Measurements from ENCODE around the gene CWC15.

The CWC15 gene

GRCh38 chr11:94954753-94955152 is 18.6 kb downstream of the CWC15 start:
- no peak overlapping the region for H3K27ac ChIP-seq
- TF ChIP-seq CTCF (IDR thresholded peaks at IDR 0.05) (no peak), ZFX (IDR thresholded peaks at IDR 0.05; ENCODE audit: borderline replicate concordance) (no peak)

GRCh38 chr11:94948070-94948617 is 25.2 kb downstream of the CWC15 start:
- H3K27ac ChIP-seq = no peak overlapping the region

GRCh38 chr11:94946812-94947211 is 26.5 kb downstream of the CWC15 start:
- no peak overlapping the region for H3K27ac ChIP-seq
- TF ChIP-seq ZFX (IDR thresholded peaks at IDR 0.05; ENCODE audit: borderline replicate concordance) = no peak
- TF ChIP-seq CTCF (IDR thresholded peaks at IDR 0.05) = no peak

More at GRCh38 chr11:94948070-94948617, 25.2 kb downstream of the CWC15 start:
- TF ChIP-seq CTCF (IDR thresholded peaks at IDR 0.05) = no peak
- TF ChIP-seq ZFX (IDR thresholded peaks at IDR 0.05; ENCODE audit: borderline replicate concordance) = no peak

- no peak overlapping the region for H3K27ac ChIP-seq
- no peak for TF ChIP-seq ZFX (IDR thresholded peaks at IDR 0.05; ENCODE audit: borderline replicate concordance)
Observed at GRCh38 chr11:94941131-94941530, 32.2 kb downstream of the CWC15 start.

- TF ChIP-seq ZFX (IDR thresholded peaks at IDR 0.05; ENCODE audit: borderline replicate concordance) (no peak), CTCF (IDR thresholded peaks at IDR 0.05) (no peak)
Observed at GRCh38 chr11:94939346-94939745, 34.0 kb downstream of the CWC15 start.

GRCh38 chr11:94938095-94939055 is 35.0 kb downstream of the CWC15 start:
- H3K27ac ChIP-seq = no peak overlapping the region
- TF ChIP-seq CTCF (IDR thresholded peaks at IDR 0.05) (no peak), ZFX (IDR thresholded peaks at IDR 0.05; ENCODE audit: borderline replicate concordance) (no peak)

More at GRCh38 chr11:94939346-94939745, 34.0 kb downstream of the CWC15 start:
- H3K27ac ChIP-seq = no peak overlapping the region

GRCh38 chr11:94934846-94935245 is 38.5 kb downstream of the CWC15 start:
- H3K27ac ChIP-seq = no peak overlapping the region
- TF ChIP-seq ZFX (IDR thresholded peaks at IDR 0.05; ENCODE audit: borderline replicate concordance) (no peak), CTCF (IDR thresholded peaks at IDR 0.05) (no peak)

Data from 22Rv1 (cell line).